H9 (cell line): ENCODE data around the gene MYO1D. TPM values are rescaled to one million over a fixed set of nuclear protein-coding genes. Genes with fewer than 3 reads are reported as not detected.

Experiments used
- DNase-seq: peaks from one replicate; pipeline ENCODE4 v3.0.0-alpha.2; 2017
- H2AFZ ChIP-seq: one replicate; pipeline ENCODE4 v1.6.1; 2013; ENCODE audit warnings: mild to moderate bottlenecking, low read length, control low read depth, moderate library complexity
- H2AK5ac ChIP-seq: 2 replicates; pipeline ENCODE4 v1.6.1; 2013; ENCODE audit warnings: low read length, control low read depth, mixed read lengths; ENCODE audit not compliant: insufficient read length
- H2BK120ac ChIP-seq: one replicate; pipeline ENCODE4 v1.6.1; 2013; ENCODE audit warnings: low read depth, mild to moderate bottlenecking, low read length, control low read depth, inconsistent platforms; ENCODE audit not compliant: poor library complexity, severe bottlenecking
- H2BK12ac ChIP-seq: 2 replicates; pipeline ENCODE4 v1.6.1; 2013; ENCODE audit warnings: low read length, control low read depth, mixed read lengths, low read depth; ENCODE audit not compliant: insufficient read length
- H2BK15ac ChIP-seq: 2 replicates; pipeline ENCODE4 v1.6.1; 2013; ENCODE audit warnings: low read depth, low read length, control low read depth
- H2BK20ac ChIP-seq: one replicate; pipeline ENCODE4 v1.6.1; 2013; ENCODE audit warnings: low read depth, mild to moderate bottlenecking, low read length, control low read depth, inconsistent platforms; ENCODE audit not compliant: poor library complexity, severe bottlenecking
- H2BK5ac ChIP-seq: 2 replicates; pipeline ENCODE4 v1.6.1; 2013; ENCODE audit warnings: low read length, control low read depth, mixed read lengths; ENCODE audit not compliant: insufficient read length
- H3K14ac ChIP-seq: 2 replicates; pipeline ENCODE4 v1.6.1; 2013; ENCODE audit warnings: low read length, control low read depth; ENCODE audit not compliant: insufficient read depth
- H3K18ac ChIP-seq: 2 replicates; pipeline ENCODE4 v1.6.1; 2013; ENCODE audit warnings: low read depth, mild to moderate bottlenecking, mixed read lengths, low read length, control low read depth; ENCODE audit not compliant: insufficient read length
- H3K23ac ChIP-seq: 2 replicates; pipeline ENCODE4 v1.6.1; 2013; ENCODE audit warnings: low read length, control low read depth, mixed read lengths, low read depth; ENCODE audit not compliant: insufficient read length
- H3K23me2 ChIP-seq: 2 replicates; pipeline ENCODE4 v1.6.1; 2013; ENCODE audit warnings: low read depth, mild to moderate bottlenecking, mixed read lengths, low read length, control low read depth; ENCODE audit not compliant: insufficient read length, poor library complexity, severe bottlenecking
- H3K27ac ChIP-seq: 2 replicates; pipeline ENCODE4 v1.5.1; 2013; ENCODE audit warnings: low read length, control low read depth, mixed read lengths, low read depth; ENCODE audit not compliant: insufficient read length
- H3K27me3 ChIP-seq: 2 replicates; pipeline ENCODE4 v1.6.1; 2013; ENCODE audit warnings: low read length, control low read depth, inconsistent platforms; ENCODE audit not compliant: insufficient read depth
- H3K4ac ChIP-seq: 2 replicates; pipeline ENCODE4 v1.6.1; 2013; ENCODE audit warnings: low read depth, mild to moderate bottlenecking, control low read depth, inconsistent platforms, low read length, moderate library complexity
- H3K4me1 ChIP-seq: 2 replicates; pipeline ENCODE4 v1.6.1; 2013; ENCODE audit warnings: low read length, control low read depth, inconsistent platforms; ENCODE audit not compliant: insufficient read depth
- H3K4me2 ChIP-seq: 2 replicates; pipeline ENCODE4 v1.6.1; 2013; ENCODE audit warnings: low read length, control low read depth, mixed read lengths; ENCODE audit not compliant: insufficient read length, insufficient read depth
- H3K56ac ChIP-seq: 2 replicates; pipeline ENCODE4 v1.6.1; 2013; ENCODE audit warnings: low read depth, mild to moderate bottlenecking, mixed read lengths, low read length, control low read depth; ENCODE audit not compliant: insufficient read length
- H3K79me1 ChIP-seq: 2 replicates; pipeline ENCODE4 v1.6.1; 2013; ENCODE audit warnings: low read depth, mild to moderate bottlenecking, moderate library complexity, low read length, control low read depth, inconsistent platforms; ENCODE audit not compliant: insufficient read depth, poor library complexity, severe bottlenecking
- H3K79me2 ChIP-seq: 2 replicates; pipeline ENCODE4 v1.6.1; 2013; ENCODE audit warnings: low read length, control low read depth, inconsistent platforms; ENCODE audit not compliant: insufficient read depth
- H3K9ac ChIP-seq: 2 replicates; pipeline ENCODE4 v1.6.1; 2013; ENCODE audit warnings: low read length, control low read depth, mixed read lengths; ENCODE audit not compliant: insufficient read length; ENCODE audit errors: extremely low read depth
- H3K9me3 ChIP-seq: one replicate; pipeline ENCODE4 v1.6.1; 2013; ENCODE audit warnings: low read depth, low read length, inconsistent platforms; ENCODE audit not compliant: control insufficient read depth
- H3T11ph ChIP-seq: one replicate; pipeline ENCODE4 v1.6.1; 2013; ENCODE audit warnings: mild to moderate bottlenecking, low read length, control low read depth, inconsistent platforms
- H4K20me1 ChIP-seq: one replicate; pipeline ENCODE4 v1.6.1; 2013; ENCODE audit not compliant: control insufficient read depth, insufficient read length, insufficient read depth
- H4K5ac ChIP-seq: 2 replicates; pipeline ENCODE4 v1.6.1; 2013; ENCODE audit warnings: low read depth, mild to moderate bottlenecking, mixed read lengths, low read length, control low read depth; ENCODE audit not compliant: insufficient read length
- H4K8ac ChIP-seq: replicated peaks from 2 replicates; pipeline ENCODE4 v1.6.1; 2013; ENCODE audit warnings: low read length, control low read depth, mixed read lengths, low read depth; ENCODE audit not compliant: insufficient read length
- H4K91ac ChIP-seq: 2 replicates; pipeline ENCODE4 v1.6.1; 2013; ENCODE audit warnings: low read depth, mild to moderate bottlenecking, moderate library complexity, mixed read lengths, low read length, control low read depth; ENCODE audit not compliant: insufficient read length
- H3K27ac Mint-ChIP-seq, 3 experiments: 2 replicates in 2 of 3; 3 replicates in 1 of 3; pipeline ENCODE4 v1.8.0; 2020 to 2021; ENCODE audit warnings: mixed read lengths in 3 of 3, mild to moderate bottlenecking in 1 of 3, moderate library complexity in 1 of 3
- H3K27me3 Mint-ChIP-seq: 2 replicates; pipeline ENCODE4 v1.8.0; 2021; ENCODE audit warnings: low read depth, mild to moderate bottlenecking, moderate library complexity, mixed read lengths
- H3K36me3 Mint-ChIP-seq, 3 experiments: 2 replicates in 2 of 3; 3 replicates in 1 of 3; pipeline ENCODE4 v1.8.0; 2020 to 2021; ENCODE audit warnings: low read depth in 3 of 3, mixed read lengths in 3 of 3; ENCODE audit not compliant: insufficient read depth in 1 of 3
- H3K4me1 Mint-ChIP-seq, 2 experiments: 2 replicates each; pipeline ENCODE4 v1.8.0; 2020; ENCODE audit warnings: mixed read lengths in 2 of 2
- H3K4me3 Mint-ChIP-seq, 2 experiments: 2 replicates in 1 of 2; 3 replicates in 1 of 2; pipeline ENCODE4 v1.8.0; 2020 to 2021; ENCODE audit warnings: mild to moderate bottlenecking in 2 of 2, mixed read lengths in 2 of 2, moderate library complexity in 1 of 2
- H3K9me3 Mint-ChIP-seq, 2 experiments: 2 replicates in 1 of 2; 3 replicates in 1 of 2; pipeline ENCODE4 v1.8.0; 2020; ENCODE audit warnings: mild to moderate bottlenecking in 2 of 2, mixed read lengths in 2 of 2, moderate library complexity in 1 of 2
- WGBS: extraction: QIAGEN DNeasy Blood & Tissue Kit; methylation state at CpG from one replicate; pipeline ENCODE4 v1.1.7; 2013; ENCODE audit warnings: missing lambda C conversion rate, low lambda C conversion rate, mixed read lengths; ENCODE audit not compliant: insufficient read length; ENCODE audit errors: extremely low coverage; 5-methylcytosine and 5-hydroxymethylcytosine counted together
- total RNA-seq: library from RNA; stranded (reverse); gene quantifications from 2 replicates; pipeline ENCODE4 v1.2.1, GENCODE V29; 2021
- TF ChIP-seq, protein P1 (sequence below): fragments of 200-600 bp; sonication (generic); conservative IDR thresholded peaks from 3 replicates; pipeline ENCODE4 v1.8.0; 2021; ENCODE audit warnings: antibody characterized with exemption, mild to moderate bottlenecking

The MYO1D gene
- total RNA-seq, 1 experiment from 2014 or later = 19.0 TPM

GRCh38 chr17:32549559-32549958 lies 327.4 kb downstream of the MYO1D start:
- no peaks in the 10 kb centered on the region for H3K79me1 ChIP-seq
- peaks cover 40 to 42% of the 10 kb centered on the region in 2 experiments for H3K4me1 Mint-ChIP-seq
- no peaks in the 10 kb centered on the region for H3K9me3 Mint-ChIP-seq
- H3K9me3 ChIP-seq = no peaks in the 10 kb centered on the region
- H4K5ac ChIP-seq = no peak overlapping the region
- no peak overlapping the region for H2AK5ac ChIP-seq
- no peak overlapping the region for H2BK5ac ChIP-seq
- no peak overlapping the region for H3T11ph ChIP-seq
- no peak overlapping the region for H4K8ac ChIP-seq
- peaks cover 7% of the 10 kb centered on the region; the same call in 1 of the 2 replicates for H3K4me1 ChIP-seq
- H3K23ac ChIP-seq = no peak overlapping the region
- no peak overlapping the region for H3K27ac ChIP-seq
- no peak overlapping the region for H2BK12ac ChIP-seq
- no peaks in the 10 kb centered on the region for H3K23me2 ChIP-seq
- H2BK15ac ChIP-seq = no peak overlapping the region
- no peaks in the 10 kb centered on the region for H3K36me3 Mint-ChIP-seq
- H3K14ac ChIP-seq = no peak overlapping the region
- no CpG with 5 or more reads among the region's 3 CpGs for WGBS
- no peak overlapping the region for H2BK120ac ChIP-seq
- no peak overlapping the region for H3K9ac ChIP-seq
- DNase-seq = no peak
- no peaks in the 10 kb centered on the region; the same call in 1 of the 2 replicates for H3K27me3 Mint-ChIP-seq
- no peak overlapping the region for H4K91ac ChIP-seq
- H3K56ac ChIP-seq = no peak overlapping the region
- no peak overlapping the region for H3K4me2 ChIP-seq
- no peak overlapping the region for H3K18ac ChIP-seq
- H3K27ac Mint-ChIP-seq = no peak overlapping the region
- H3K27me3 ChIP-seq = no peaks in the 10 kb centered on the region
- H2AFZ ChIP-seq = no peak overlapping the region
- TF ChIP-seq, protein P1, sequence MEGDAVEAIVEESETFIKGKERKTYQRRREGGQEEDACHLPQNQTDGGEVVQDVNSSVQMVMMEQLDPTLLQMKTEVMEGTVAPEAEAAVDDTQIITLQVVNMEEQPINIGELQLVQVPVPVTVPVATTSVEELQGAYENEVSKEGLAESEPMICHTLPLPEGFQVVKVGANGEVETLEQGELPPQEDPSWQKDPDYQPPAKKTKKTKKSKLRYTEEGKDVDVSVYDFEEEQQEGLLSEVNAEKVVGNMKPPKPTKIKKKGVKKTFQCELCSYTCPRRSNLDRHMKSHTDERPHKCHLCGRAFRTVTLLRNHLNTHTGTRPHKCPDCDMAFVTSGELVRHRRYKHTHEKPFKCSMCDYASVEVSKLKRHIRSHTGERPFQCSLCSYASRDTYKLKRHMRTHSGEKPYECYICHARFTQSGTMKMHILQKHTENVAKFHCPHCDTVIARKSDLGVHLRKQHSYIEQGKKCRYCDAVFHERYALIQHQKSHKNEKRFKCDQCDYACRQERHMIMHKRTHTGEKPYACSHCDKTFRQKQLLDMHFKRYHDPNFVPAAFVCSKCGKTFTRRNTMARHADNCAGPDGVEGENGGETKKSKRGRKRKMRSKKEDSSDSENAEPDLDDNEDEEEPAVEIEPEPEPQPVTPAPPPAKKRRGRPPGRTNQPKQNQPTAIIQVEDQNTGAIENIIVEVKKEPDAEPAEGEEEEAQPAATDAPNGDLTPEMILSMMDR = no peak
- H3K4ac ChIP-seq = no peak overlapping the region
- no peak overlapping the region for H2BK20ac ChIP-seq
- H3K4me3 Mint-ChIP-seq = no peak overlapping the region
- no peaks in the 10 kb centered on the region for H3K79me2 ChIP-seq
- no peaks in the 10 kb centered on the region for H4K20me1 ChIP-seq
